ENCODE measurements around the gene C6orf132. TPM values are rescaled to one million over a fixed set of nuclear protein-coding genes. Genes with fewer than 3 reads are reported as not detected.

Gene C6orf132
- total RNA-seq, 1 donor from 2014 or later: 5.3 TPM

DNA sequence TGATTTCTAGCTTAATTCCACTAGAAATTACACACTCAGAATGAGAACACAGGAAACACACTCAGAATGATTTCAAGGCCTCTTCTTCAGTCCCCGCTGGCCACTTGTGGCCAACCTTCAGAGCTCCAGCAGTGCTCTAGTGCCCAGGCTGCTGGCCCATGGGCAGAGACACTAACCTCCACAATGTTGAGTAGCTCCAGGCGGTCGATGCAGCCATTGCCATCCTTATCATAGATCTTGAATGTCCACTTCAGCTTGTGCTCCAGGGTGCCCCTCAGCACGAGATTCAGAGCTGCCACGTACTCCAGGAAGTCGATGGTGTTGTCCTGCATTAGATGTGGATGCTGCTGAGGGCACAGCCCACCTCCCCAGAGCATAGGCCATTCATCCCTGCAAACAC, 46.0 kb upstream of the C6orf132 start:
- no peaks in the 10 kb centered on the region for H3K27me3 ChIP-seq (ENCODE audit: insufficient read depth, low read length)
- no peaks in the 10 kb centered on the region for H3K36me3 ChIP-seq (ENCODE audit: insufficient read depth, low read length)
- H3K4me2 ChIP-seq (ENCODE audit: low read length): no peak overlapping the region
- H3K9ac ChIP-seq (ENCODE audit: low read length): no peak overlapping the region
- DNase-seq (ENCODE audit: low read depth) (no peak), FAIRE-seq (no peak)
- peaks cover 9% of the 10 kb centered on the region for H3K4me1 ChIP-seq (ENCODE audit: insufficient read depth, low read length)
- no peaks in the 10 kb centered on the region for H3K79me2 ChIP-seq (ENCODE audit: insufficient read depth, low read length)
- peaks cover 9% of the 10 kb centered on the region for H3K27me3 Mint-ChIP-seq (ENCODE audit: low read depth, unreplicated experiment)
- no peak overlapping the region for H3K27ac Mint-ChIP-seq (ENCODE audit: unreplicated experiment)
- no peak overlapping the region for H3K4me3 Mint-ChIP-seq (ENCODE audit: unreplicated experiment)
- H3K36me3 Mint-ChIP-seq (ENCODE audit: low read depth, unreplicated experiment): peaks cover 11% of the 10 kb centered on the region
- no peak overlapping the region for H3K4me3 ChIP-seq (ENCODE audit: insufficient read depth, low read depth, low read length)
- H3K27ac ChIP-seq (ENCODE audit: low read depth, low read length): no peak overlapping the region
- H3K9me3 ChIP-seq (ENCODE audit: insufficient read depth, low read depth, low read length): no peaks in the 10 kb centered on the region
- H3K4me1 Mint-ChIP-seq (ENCODE audit: low read depth, unreplicated experiment): peaks cover 23% of the 10 kb centered on the region
- TF ChIP-seq CTCF (IDR thresholded peaks at IDR 0.05; ENCODE audit: insufficient read depth, low read depth, low read length): no peak
- no peak for TF ChIP-seq EZH2 (IDR thresholded peaks at IDR 0.05; ENCODE audit: insufficient read depth, low read length)
- H2AFZ ChIP-seq (ENCODE audit: low read depth, low read length): no peak overlapping the region
- H4K20me1 ChIP-seq (ENCODE audit: insufficient read depth, low read length): no peaks in the 10 kb centered on the region
- no peaks in the 10 kb centered on the region for H3K9me3 Mint-ChIP-seq (ENCODE audit: unreplicated experiment)

DNA sequence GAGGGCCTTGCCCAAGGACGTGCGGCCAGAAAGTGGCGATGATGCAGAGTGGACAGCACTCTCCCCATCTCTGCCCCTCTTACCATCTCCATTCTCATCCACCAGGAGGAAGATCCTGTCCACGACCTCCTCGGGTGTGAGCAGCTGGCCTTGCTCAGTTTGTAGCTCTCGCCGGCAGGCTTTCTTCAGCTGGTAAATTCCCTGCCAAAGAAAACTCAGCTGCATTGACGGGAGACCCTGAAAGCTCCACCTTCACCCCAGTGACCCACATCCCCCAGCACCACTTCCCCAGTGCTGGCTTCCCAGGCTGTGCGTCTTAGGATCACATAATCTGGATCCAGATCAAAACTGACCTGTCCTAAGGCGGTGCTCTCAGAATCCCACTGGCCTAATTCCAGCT, 43.2 kb upstream of the C6orf132 start:
- no peaks in the 10 kb centered on the region for H3K27me3 ChIP-seq (ENCODE audit: insufficient read depth, low read length)
- Mint-ChIP-seq H3K9me3 (ENCODE audit: unreplicated experiment) (no peaks in the 10 kb centered on the region), H3K27me3 (ENCODE audit: low read depth, unreplicated experiment) (peaks cover 12% of the 10 kb centered on the region), H3K4me3 (ENCODE audit: unreplicated experiment) (no peak overlapping the region), H3K4me1 (ENCODE audit: low read depth, unreplicated experiment) (peaks cover 3% of the 10 kb centered on the region), H3K36me3 (ENCODE audit: low read depth, unreplicated experiment) (peaks cover 11% of the 10 kb centered on the region), H3K27ac (ENCODE audit: unreplicated experiment) (no peak overlapping the region)
- no peak for TF ChIP-seq EZH2 (IDR thresholded peaks at IDR 0.05; ENCODE audit: insufficient read depth, low read length)
- no peak for TF ChIP-seq CTCF (IDR thresholded peaks at IDR 0.05; ENCODE audit: insufficient read depth, low read depth, low read length)
- no peak overlapping the region for H3K4me3 ChIP-seq (ENCODE audit: insufficient read depth, low read depth, low read length)
- H3K4me2 ChIP-seq (ENCODE audit: low read length): no peak overlapping the region
- FAIRE-seq (no peak), DNase-seq (ENCODE audit: low read depth) (no peak)
- no peak overlapping the region for H2AFZ ChIP-seq (ENCODE audit: low read depth, low read length)
- no peaks in the 10 kb centered on the region for H3K36me3 ChIP-seq (ENCODE audit: insufficient read depth, low read length)
- H3K9me3 ChIP-seq (ENCODE audit: insufficient read depth, low read depth, low read length): no peaks in the 10 kb centered on the region
- no peaks in the 10 kb centered on the region for H4K20me1 ChIP-seq (ENCODE audit: insufficient read depth, low read length)
- H3K4me1 ChIP-seq (ENCODE audit: insufficient read depth, low read length): peaks cover 2% of the 10 kb centered on the region
- H3K79me2 ChIP-seq (ENCODE audit: insufficient read depth, low read length): no peaks in the 10 kb centered on the region
- no peak overlapping the region for H3K9ac ChIP-seq (ENCODE audit: low read length)
- no peak overlapping the region for H3K27ac ChIP-seq (ENCODE audit: low read depth, low read length)

DNA sequence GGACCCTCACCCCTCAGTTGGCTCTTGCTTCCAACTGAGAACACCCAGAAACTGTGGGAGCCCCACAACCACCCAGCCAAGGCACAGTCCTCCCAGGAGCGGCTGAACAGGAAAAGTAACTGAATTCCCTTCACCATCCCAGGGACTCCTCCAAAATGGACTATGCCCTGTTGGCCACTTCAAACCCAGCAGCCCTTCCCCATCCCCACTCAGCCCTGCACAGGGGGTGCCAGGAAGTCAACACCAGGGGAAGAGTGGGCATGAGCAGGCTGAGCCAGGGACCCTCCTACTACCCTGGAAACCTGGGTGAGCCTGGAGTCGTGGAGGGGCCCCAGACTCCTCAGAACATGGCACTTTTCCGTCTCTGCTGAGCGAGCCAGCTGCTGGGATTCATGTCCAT, 42.1 kb upstream of the C6orf132 start:
- H3K4me1 ChIP-seq (ENCODE audit: insufficient read depth, low read length): no peaks in the 10 kb centered on the region
- peaks cover 11% of the 10 kb centered on the region for H3K36me3 Mint-ChIP-seq (ENCODE audit: low read depth, unreplicated experiment)
- H3K27ac ChIP-seq (ENCODE audit: low read depth, low read length): no peak overlapping the region
- no peaks in the 10 kb centered on the region for H3K9me3 ChIP-seq (ENCODE audit: insufficient read depth, low read depth, low read length)
- DNase-seq (ENCODE audit: low read depth) (no peak), FAIRE-seq (no peak)
- H3K27me3 ChIP-seq (ENCODE audit: insufficient read depth, low read length): no peaks in the 10 kb centered on the region
- TF ChIP-seq EZH2 (IDR thresholded peaks at IDR 0.05; ENCODE audit: insufficient read depth, low read length): no peak
- no peak for TF ChIP-seq CTCF (IDR thresholded peaks at IDR 0.05; ENCODE audit: insufficient read depth, low read depth, low read length)
- no peak overlapping the region for H3K27ac Mint-ChIP-seq (ENCODE audit: unreplicated experiment)
- no peaks in the 10 kb centered on the region for H3K79me2 ChIP-seq (ENCODE audit: insufficient read depth, low read length)
- H4K20me1 ChIP-seq (ENCODE audit: insufficient read depth, low read length): no peaks in the 10 kb centered on the region
- H3K27me3 Mint-ChIP-seq (ENCODE audit: low read depth, unreplicated experiment): peaks cover 12% of the 10 kb centered on the region
- no peaks in the 10 kb centered on the region for H3K9me3 Mint-ChIP-seq (ENCODE audit: unreplicated experiment)
- H3K9ac ChIP-seq (ENCODE audit: low read length): no peak overlapping the region
- no peak overlapping the region for H2AFZ ChIP-seq (ENCODE audit: low read depth, low read length)
- H3K36me3 ChIP-seq (ENCODE audit: insufficient read depth, low read length): no peaks in the 10 kb centered on the region
- H3K4me3 Mint-ChIP-seq (ENCODE audit: unreplicated experiment): no peak overlapping the region
- H3K4me2 ChIP-seq (ENCODE audit: low read length): no peak overlapping the region
- H3K4me3 ChIP-seq (ENCODE audit: insufficient read depth, low read depth, low read length): no peak overlapping the region
- no peaks in the 10 kb centered on the region for H3K4me1 Mint-ChIP-seq (ENCODE audit: low read depth, unreplicated experiment)

All from astrocyte (in vitro differentiated cells and primary cell).